Mesothelial cell of epicardium (in vitro differentiated cells): ENCODE measurements around the gene HTR3B. TPM values are rescaled to one million over a fixed set of nuclear protein-coding genes. Genes with fewer than 3 reads are reported as not detected.

Experiments used
- DNase-seq, 2 experiments: peaks; one replicate each; pipeline ENCODE4 v3.0.0; 2021; ENCODE audit warnings: low spot score in 2 of 2; ENCODE audit not compliant: unreplicated experiment in 2 of 2
- H3K27ac Mint-ChIP-seq: 2 replicates; pipeline ENCODE4 v1.8.0; 2021; ENCODE audit warnings: mixed read lengths
- H3K27me3 Mint-ChIP-seq: 2 replicates; pipeline ENCODE4 v1.8.0; 2021; ENCODE audit warnings: low read depth, mixed read lengths
- H3K36me3 Mint-ChIP-seq: 2 replicates; pipeline ENCODE4 v1.8.0; 2021; ENCODE audit warnings: mixed read lengths
- H3K4me1 Mint-ChIP-seq: 2 replicates; pipeline ENCODE4 v1.8.0; 2021; ENCODE audit warnings: mixed read lengths
- H3K4me3 Mint-ChIP-seq: 2 replicates; pipeline ENCODE4 v1.8.0; 2021; ENCODE audit warnings: mild to moderate bottlenecking, moderate library complexity, mixed read lengths
- H3K9me3 Mint-ChIP-seq: 2 replicates; pipeline ENCODE4 v1.8.0; 2021; ENCODE audit warnings: mixed read lengths
- total RNA-seq: library from RNA; stranded (reverse); gene quantifications from 3 replicates; pipeline ENCODE4 v1.2.1, GENCODE V29; 2021
- TF ChIP-seq, protein P1 (sequence below): fragments of 200-600 bp; sonication (generic); IDR thresholded peaks from one replicate; pipeline ENCODE4 v1.5.0; 2021; ENCODE audit warnings: antibody characterized with exemption; ENCODE audit not compliant: unreplicated experiment

The HTR3B gene
- total RNA-seq, 1 donor from 2014 or later, result not detected

DNA sequence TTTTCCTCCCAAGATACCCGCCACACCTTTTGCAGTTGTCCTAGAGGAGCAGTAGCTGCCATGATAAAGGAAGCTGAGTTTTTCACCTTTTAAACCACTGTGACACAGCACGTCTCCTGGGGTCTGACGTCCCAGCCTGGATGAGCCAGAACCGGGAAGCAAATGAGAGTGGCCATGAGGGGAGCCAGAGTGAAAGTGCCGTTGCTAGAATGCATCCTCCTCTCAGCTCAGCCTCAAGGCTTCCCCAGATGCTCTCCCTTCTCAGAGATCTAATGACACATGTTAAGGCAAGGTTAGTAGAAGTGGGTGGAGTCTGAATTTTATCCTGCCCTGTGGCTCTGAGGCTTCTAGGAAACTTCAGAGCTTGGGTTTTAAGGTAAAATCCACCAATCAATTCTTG, 46.9 kb downstream of the HTR3B start:
- Mint-ChIP-seq H3K36me3 (no peaks in the 10 kb centered on the region), H3K4me3 (no peak overlapping the region), H3K4me1 (no peaks in the 10 kb centered on the region), H3K27ac (no peak overlapping the region), H3K27me3 (peaks cover 49% of the 10 kb centered on the region), H3K9me3 (no peaks in the 10 kb centered on the region)
- DNase-seq, result no peak
- TF ChIP-seq, protein P1, sequence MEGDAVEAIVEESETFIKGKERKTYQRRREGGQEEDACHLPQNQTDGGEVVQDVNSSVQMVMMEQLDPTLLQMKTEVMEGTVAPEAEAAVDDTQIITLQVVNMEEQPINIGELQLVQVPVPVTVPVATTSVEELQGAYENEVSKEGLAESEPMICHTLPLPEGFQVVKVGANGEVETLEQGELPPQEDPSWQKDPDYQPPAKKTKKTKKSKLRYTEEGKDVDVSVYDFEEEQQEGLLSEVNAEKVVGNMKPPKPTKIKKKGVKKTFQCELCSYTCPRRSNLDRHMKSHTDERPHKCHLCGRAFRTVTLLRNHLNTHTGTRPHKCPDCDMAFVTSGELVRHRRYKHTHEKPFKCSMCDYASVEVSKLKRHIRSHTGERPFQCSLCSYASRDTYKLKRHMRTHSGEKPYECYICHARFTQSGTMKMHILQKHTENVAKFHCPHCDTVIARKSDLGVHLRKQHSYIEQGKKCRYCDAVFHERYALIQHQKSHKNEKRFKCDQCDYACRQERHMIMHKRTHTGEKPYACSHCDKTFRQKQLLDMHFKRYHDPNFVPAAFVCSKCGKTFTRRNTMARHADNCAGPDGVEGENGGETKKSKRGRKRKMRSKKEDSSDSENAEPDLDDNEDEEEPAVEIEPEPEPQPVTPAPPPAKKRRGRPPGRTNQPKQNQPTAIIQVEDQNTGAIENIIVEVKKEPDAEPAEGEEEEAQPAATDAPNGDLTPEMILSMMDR, result no peak

DNA sequence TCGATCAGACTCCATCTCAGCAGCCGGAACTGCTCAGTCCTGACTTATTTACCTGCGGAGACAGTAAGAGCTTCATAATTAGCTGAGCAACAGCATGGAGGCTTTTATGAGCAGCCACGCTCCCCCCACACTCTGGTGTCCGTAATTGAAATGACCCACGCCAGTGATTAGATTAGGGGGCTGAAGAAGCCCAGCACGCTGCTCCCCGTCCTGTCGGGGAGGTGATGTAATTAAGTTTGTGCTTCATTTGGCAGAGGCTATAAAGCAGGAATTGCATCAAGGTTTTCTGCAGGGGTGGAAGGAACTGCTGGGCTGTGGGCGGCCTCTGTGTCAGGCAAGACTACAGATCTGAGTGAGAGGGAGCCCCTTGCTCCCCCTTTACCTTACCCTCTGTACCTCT, 47.5 kb downstream of the HTR3B start:
- Mint-ChIP-seq H3K27me3 (peaks cover 49% of the 10 kb centered on the region), H3K4me3 (no peak overlapping the region), H3K27ac (no peak overlapping the region), H3K9me3 (no peaks in the 10 kb centered on the region), H3K36me3 (no peaks in the 10 kb centered on the region), H3K4me1 (no peaks in the 10 kb centered on the region)
- TF ChIP-seq, protein P1, result no peak
- DNase-seq, result no peak

DNA sequence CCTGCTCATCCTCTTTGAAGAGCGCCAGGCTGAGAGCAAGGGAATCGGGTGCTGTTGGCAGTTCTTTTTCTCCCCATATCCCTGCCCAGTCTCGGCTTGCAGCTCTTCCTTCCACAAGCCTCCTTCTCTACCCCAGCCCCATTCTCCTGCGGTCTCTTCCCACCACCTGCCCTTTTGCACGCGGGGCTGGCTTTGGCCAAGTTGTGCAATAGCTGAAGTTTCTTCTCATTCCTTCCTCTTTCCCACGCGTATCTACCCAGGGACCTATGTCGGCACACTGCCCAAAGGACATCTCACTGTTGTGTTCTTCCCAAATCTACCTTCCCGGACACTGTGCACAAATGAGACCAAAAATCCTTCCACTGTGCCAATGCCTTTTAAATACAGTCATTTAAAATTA, 48.0 kb downstream of the HTR3B start:
- Mint-ChIP-seq H3K27me3 (peaks cover 50% of the 10 kb centered on the region), H3K27ac (no peak overlapping the region), H3K4me3 (no peak overlapping the region), H3K9me3 (no peaks in the 10 kb centered on the region), H3K4me1 (no peaks in the 10 kb centered on the region), H3K36me3 (no peaks in the 10 kb centered on the region)
- TF ChIP-seq, protein P1, result no peak
- no peak for DNase-seq

DNA sequence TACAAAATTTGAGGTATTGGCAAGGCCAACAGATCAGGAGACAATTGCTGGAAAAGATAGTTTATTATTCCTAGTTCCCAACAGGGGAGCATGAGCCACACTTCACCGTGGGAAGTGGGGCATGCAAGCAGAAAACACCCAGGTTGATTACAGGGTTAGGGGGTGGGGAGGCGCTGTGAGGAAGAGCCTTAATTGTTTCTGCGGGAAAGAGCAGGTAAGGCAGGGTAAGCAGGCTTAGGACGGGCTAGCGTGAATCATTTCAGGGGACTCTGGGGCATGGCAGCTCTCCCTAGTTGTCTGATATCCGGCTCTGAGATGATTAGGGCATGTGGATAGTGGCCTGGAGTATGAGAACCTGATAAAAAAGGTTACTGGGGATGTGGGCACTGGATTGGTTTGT, 49.6 kb downstream of the HTR3B start:
- no peaks in the 10 kb centered on the region for H3K36me3 Mint-ChIP-seq
- H3K27ac Mint-ChIP-seq, result no peak overlapping the region
- no peaks in the 10 kb centered on the region for H3K9me3 Mint-ChIP-seq
- peaks cover 62% of the 10 kb centered on the region for H3K27me3 Mint-ChIP-seq
- TF ChIP-seq, protein P1, result no peak
- no peak for DNase-seq
- H3K4me3 Mint-ChIP-seq, result no peak overlapping the region
- no peaks in the 10 kb centered on the region for H3K4me1 Mint-ChIP-seq

DNA sequence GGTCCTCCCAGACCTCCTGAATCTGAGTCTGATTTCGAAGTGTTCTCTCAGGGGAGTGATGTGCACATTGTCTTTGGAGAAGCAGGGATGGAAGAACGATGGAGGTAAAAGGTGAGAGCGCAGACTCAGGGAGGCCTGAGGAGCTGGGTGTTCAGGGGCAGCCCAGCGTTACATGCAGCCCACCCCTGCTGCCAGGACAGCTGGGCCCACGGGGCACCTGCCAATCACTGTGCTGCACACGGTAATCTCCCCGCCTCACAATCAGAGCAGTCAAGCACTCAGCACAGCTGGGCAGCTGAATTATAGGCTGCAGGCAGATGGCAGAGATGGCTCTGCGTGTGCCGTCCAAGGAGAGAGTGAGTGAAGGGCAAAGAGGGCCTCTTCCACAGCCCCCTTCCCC, 52.4 kb downstream of the HTR3B start:
- H3K4me3 Mint-ChIP-seq, result no peak overlapping the region
- H3K27me3 Mint-ChIP-seq, result peaks cover 65% of the 10 kb centered on the region
- H3K9me3 Mint-ChIP-seq, result no peaks in the 10 kb centered on the region
- no peak overlapping the region for H3K27ac Mint-ChIP-seq
- no peak for DNase-seq
- TF ChIP-seq, protein P1, result no peak
- H3K4me1 Mint-ChIP-seq, result no peaks in the 10 kb centered on the region
- H3K36me3 Mint-ChIP-seq, result no peaks in the 10 kb centered on the region

DNA sequence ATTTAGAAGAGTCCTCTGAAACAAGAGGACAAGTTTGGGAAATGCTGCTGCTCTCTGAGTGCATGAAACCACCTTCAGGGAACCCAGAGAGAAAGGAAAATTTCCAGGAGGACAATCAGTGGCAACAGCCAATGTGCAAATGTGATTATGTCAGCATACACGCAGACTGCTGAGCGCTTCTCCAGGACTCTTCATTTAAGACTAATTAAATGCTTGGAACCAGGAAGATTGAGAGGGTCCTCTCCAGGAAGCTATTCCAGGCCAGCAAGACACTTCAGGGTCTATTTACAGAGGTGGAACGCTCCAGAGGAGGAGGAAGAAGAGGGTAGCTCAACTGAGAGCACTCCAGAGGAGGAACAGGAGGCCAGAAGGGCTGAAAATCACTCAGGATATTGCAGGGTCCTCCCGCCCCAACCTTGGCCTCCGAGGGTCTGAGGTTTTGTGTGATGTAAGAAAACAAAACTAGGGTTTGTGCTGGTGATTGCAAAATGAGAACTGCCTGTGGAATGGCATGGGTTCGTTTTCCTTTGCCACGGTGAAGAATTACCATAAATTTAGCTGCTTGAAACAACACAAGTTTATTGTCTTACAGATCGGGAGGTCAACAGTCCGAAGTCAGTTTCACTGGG, 56.2 kb downstream of the HTR3B start:
- Mint-ChIP-seq H3K9me3 (no peaks in the 10 kb centered on the region), H3K27ac (no peak overlapping the region), H3K27me3 (peaks cover 73% of the 10 kb centered on the region), H3K4me3 (no peak overlapping the region), H3K36me3 (no peaks in the 10 kb centered on the region), H3K4me1 (no peaks in the 10 kb centered on the region)
- DNase-seq, result no peak
- TF ChIP-seq, protein P1, result no peak
